ENCODE results near the gene GRPEL2.
"Not testable (repeated sequence)": the region's sequence is repeated elsewhere in the genome, so short reads cannot be mapped to it uniquely, and the experiment has no call there.

GRPEL2 gene

GRCh38 chr5:149388498-149389190 is 43.3 kb downstream of the GRPEL2 start:
- no peak overlapping the region for H3K27ac ChIP-seq
- no peaks in the 10 kb centered on the region for H3K4me1 ChIP-seq (ENCODE audit: low read depth, poor library complexity, severe bottlenecking)
- no peak overlapping the region for H2AFZ ChIP-seq (ENCODE audit: low read depth)
- no peaks in the 10 kb centered on the region for H4K20me1 ChIP-seq (ENCODE audit: insufficient read depth)
- H3K4me3 ChIP-seq (IDR thresholded peaks at IDR 0.05; ENCODE audit: insufficient read depth, low read depth, low read length), result no peak overlapping the region
- H3K79me2 ChIP-seq (ENCODE audit: insufficient read depth, low read depth), result no peaks in the 10 kb centered on the region
- H3K36me3 ChIP-seq (ENCODE audit: insufficient read depth), result no peaks in the 10 kb centered on the region
- H3K4me2 ChIP-seq, result no peak overlapping the region
- no peaks in the 10 kb centered on the region for H3K27me3 ChIP-seq (ENCODE audit: insufficient read depth, low read depth)
- no peak overlapping the region for H3K9ac ChIP-seq
- TF ChIP-seq CTCF (conservative IDR thresholded peaks at IDR 0.05; ENCODE audit: low read depth, low read length), result no peak

- Histone ChIP-seq H3K4me1 (ENCODE audit: low read depth, poor library complexity, severe bottlenecking) (no peaks in the 10 kb centered on the region), H3K36me3 (ENCODE audit: insufficient read depth) (no peaks in the 10 kb centered on the region), H2AFZ (ENCODE audit: low read depth) (no peak overlapping the region), H3K27ac (no peak overlapping the region), H3K9ac (no peak overlapping the region), H3K79me2 (ENCODE audit: insufficient read depth, low read depth) (no peaks in the 10 kb centered on the region), H3K4me3 (IDR thresholded peaks at IDR 0.05; ENCODE audit: insufficient read depth, low read depth, low read length) (no peak overlapping the region), H4K20me1 (ENCODE audit: insufficient read depth) (no peaks in the 10 kb centered on the region), H3K4me2 (no peak overlapping the region), H3K27me3 (ENCODE audit: insufficient read depth, low read depth) (no peaks in the 10 kb centered on the region)
- no peak for TF ChIP-seq CTCF (conservative IDR thresholded peaks at IDR 0.05; ENCODE audit: low read depth, low read length)
Observed at GRCh38 chr5:149389552-149390495, 44.5 kb downstream of the GRPEL2 start.

GRCh38 chr5:149391076-149391475 is 45.8 kb downstream of the GRPEL2 start:
- not testable (repeated sequence) for H3K36me3 ChIP-seq (ENCODE audit: insufficient read depth); H3K9ac ChIP-seq; H3K4me2 ChIP-seq; H3K27me3 ChIP-seq (ENCODE audit: insufficient read depth, low read depth); H3K4me1 ChIP-seq (ENCODE audit: low read depth, poor library complexity, severe bottlenecking); H3K27ac ChIP-seq; H4K20me1 ChIP-seq (ENCODE audit: insufficient read depth); H3K79me2 ChIP-seq (ENCODE audit: insufficient read depth, low read depth); H2AFZ ChIP-seq (ENCODE audit: low read depth); H3K4me3 ChIP-seq (IDR thresholded peaks at IDR 0.05; ENCODE audit: insufficient read depth, low read depth, low read length)

- Histone ChIP-seq H2AFZ (ENCODE audit: low read depth) (no peak overlapping the region), H3K36me3 (ENCODE audit: insufficient read depth) (no peaks in the 10 kb centered on the region), H4K20me1 (ENCODE audit: insufficient read depth) (no peaks in the 10 kb centered on the region), H3K4me3 (IDR thresholded peaks at IDR 0.05; ENCODE audit: insufficient read depth, low read depth, low read length) (no peak overlapping the region), H3K4me1 (ENCODE audit: low read depth, poor library complexity, severe bottlenecking) (no peaks in the 10 kb centered on the region), H3K79me2 (ENCODE audit: insufficient read depth, low read depth) (no peaks in the 10 kb centered on the region), H3K27me3 (ENCODE audit: insufficient read depth, low read depth) (no peaks in the 10 kb centered on the region), H3K27ac (no peak overlapping the region), H3K9ac (no peak overlapping the region), H3K4me2 (no peak overlapping the region)
- no peak for TF ChIP-seq CTCF (conservative IDR thresholded peaks at IDR 0.05; ENCODE audit: low read depth, low read length)
Observed at GRCh38 chr5:149391524-149391923, 46.2 kb downstream of the GRPEL2 start.
